RWPE2 (cell line): ENCODE results near the gene MORF4L2.

Source experiments
- ATAC-seq: fragments of 200-7000 bp; cut with Tn5 transposase; 3 replicates; pipeline ENCODE4 v1.9.1; 2021; ENCODE audit warnings: low read depth
- DNase-seq: peaks from one replicate; pipeline ENCODE4 v3.0.0-alpha.2; 2020; ENCODE audit warnings: low spot score
- H3K27ac ChIP-seq: fragments of 450-650 bp; 2 replicates; pipeline ENCODE4 v1.5.1; 2017; ENCODE audit warnings: mild to moderate bottlenecking; ENCODE audit not compliant: poor library complexity, severe bottlenecking
- H3K27me3 ChIP-seq: fragments of 250-450 bp; sonication (Bioruptor Pico); 2 replicates; pipeline ENCODE4 v1.5.1; 2021; ENCODE audit warnings: mild to moderate bottlenecking, moderate library complexity; ENCODE audit not compliant: insufficient read depth, poor library complexity, severe bottlenecking
- H3K36me3 ChIP-seq: fragments of 250-450 bp; sonication (Bioruptor Pico); 2 replicates; pipeline ENCODE4 v1.5.1; 2020; ENCODE audit warnings: low read depth, mild to moderate bottlenecking, moderate library complexity
- H3K4me1 ChIP-seq: fragments of 250-450 bp; sonication (Bioruptor Pico); 2 replicates; pipeline ENCODE4 v1.5.1; 2021; ENCODE audit warnings: mild to moderate bottlenecking, moderate library complexity; ENCODE audit not compliant: insufficient read depth, poor library complexity, severe bottlenecking
- H3K4me3 ChIP-seq: fragments of 250-450 bp; sonication (Bioruptor Pico); 2 replicates; pipeline ENCODE4 v1.5.1; 2021; ENCODE audit warnings: mild to moderate bottlenecking, moderate library complexity; ENCODE audit not compliant: severe bottlenecking
- H3K9me3 ChIP-seq: fragments of 250-450 bp; sonication (Bioruptor Pico); 2 replicates; pipeline ENCODE4 v1.5.1; 2021; ENCODE audit warnings: mild to moderate bottlenecking, moderate library complexity; ENCODE audit not compliant: severe bottlenecking
- TF ChIP-seq, protein P1 (sequence below): fragments of 450-650 bp; IDR thresholded peaks from one replicate; pipeline ENCODE4 v1.5.1; 2017; ENCODE audit warnings: mild to moderate bottlenecking, moderate library complexity; ENCODE audit not compliant: poor library complexity, severe bottlenecking

MORF4L2 gene

GRCh38 chrX:103697687-103698086 lies 11.2 kb upstream of the MORF4L2 start:
- Histone ChIP-seq H3K27ac (no peak overlapping the region), H3K9me3 (no peaks in the 10 kb centered on the region), H3K4me3 (no peak overlapping the region), H3K4me1 (no peaks in the 10 kb centered on the region), H3K36me3 (no peaks in the 10 kb centered on the region), H3K27me3 (no peaks in the 10 kb centered on the region)
- TF ChIP-seq, protein P1, sequence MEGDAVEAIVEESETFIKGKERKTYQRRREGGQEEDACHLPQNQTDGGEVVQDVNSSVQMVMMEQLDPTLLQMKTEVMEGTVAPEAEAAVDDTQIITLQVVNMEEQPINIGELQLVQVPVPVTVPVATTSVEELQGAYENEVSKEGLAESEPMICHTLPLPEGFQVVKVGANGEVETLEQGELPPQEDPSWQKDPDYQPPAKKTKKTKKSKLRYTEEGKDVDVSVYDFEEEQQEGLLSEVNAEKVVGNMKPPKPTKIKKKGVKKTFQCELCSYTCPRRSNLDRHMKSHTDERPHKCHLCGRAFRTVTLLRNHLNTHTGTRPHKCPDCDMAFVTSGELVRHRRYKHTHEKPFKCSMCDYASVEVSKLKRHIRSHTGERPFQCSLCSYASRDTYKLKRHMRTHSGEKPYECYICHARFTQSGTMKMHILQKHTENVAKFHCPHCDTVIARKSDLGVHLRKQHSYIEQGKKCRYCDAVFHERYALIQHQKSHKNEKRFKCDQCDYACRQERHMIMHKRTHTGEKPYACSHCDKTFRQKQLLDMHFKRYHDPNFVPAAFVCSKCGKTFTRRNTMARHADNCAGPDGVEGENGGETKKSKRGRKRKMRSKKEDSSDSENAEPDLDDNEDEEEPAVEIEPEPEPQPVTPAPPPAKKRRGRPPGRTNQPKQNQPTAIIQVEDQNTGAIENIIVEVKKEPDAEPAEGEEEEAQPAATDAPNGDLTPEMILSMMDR, result no peak
- DNase-seq (no peak), ATAC-seq (no peak)

DNA sequence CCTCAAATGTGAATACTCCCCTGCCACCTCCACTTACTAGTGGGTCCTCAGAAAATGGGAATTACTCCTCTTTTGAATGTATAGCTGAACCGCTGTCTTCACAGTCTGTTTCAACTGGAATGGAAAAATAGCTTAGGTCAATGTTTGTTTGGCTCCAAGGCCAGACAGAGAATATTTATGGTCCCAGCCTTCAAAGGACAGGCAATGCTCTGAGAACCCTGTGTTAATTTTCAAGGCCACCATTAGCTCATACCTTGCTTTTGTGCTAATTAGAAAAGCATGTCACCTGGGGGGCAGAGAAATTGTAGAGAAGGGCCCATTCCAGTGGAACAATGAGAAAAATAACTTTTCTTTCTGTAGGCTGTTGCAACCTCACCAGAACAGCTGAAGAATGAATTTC lies 4.6 kb upstream of the MORF4L2 start:
- H3K4me3 ChIP-seq, result no peak overlapping the region
- no peak overlapping the region for H3K27ac ChIP-seq
- H3K36me3 ChIP-seq, result peaks cover 3% of the 10 kb centered on the region
- no peaks in the 10 kb centered on the region for H3K9me3 ChIP-seq
- H3K27me3 ChIP-seq, result no peaks in the 10 kb centered on the region
- TF ChIP-seq, protein P1, result no peak
- no peaks in the 10 kb centered on the region for H3K4me1 ChIP-seq
- no peak for DNase-seq
- no peak for ATAC-seq

- no peak overlapping the region for H3K27ac ChIP-seq
- DNase-seq (no peak), ATAC-seq (no peak)
- no peaks in the 10 kb centered on the region for H3K4me1 ChIP-seq
- H3K36me3 ChIP-seq, result peaks cover 22% of the 10 kb centered on the region
- H3K4me3 ChIP-seq, result no peak overlapping the region
- no peaks in the 10 kb centered on the region for H3K27me3 ChIP-seq
- H3K9me3 ChIP-seq, result no peaks in the 10 kb centered on the region
- TF ChIP-seq, protein P1, result peak; percentile 57
Observed at GRCh38 chrX:103688946-103689345, 2.4 kb upstream of the MORF4L2 start.

DNA sequence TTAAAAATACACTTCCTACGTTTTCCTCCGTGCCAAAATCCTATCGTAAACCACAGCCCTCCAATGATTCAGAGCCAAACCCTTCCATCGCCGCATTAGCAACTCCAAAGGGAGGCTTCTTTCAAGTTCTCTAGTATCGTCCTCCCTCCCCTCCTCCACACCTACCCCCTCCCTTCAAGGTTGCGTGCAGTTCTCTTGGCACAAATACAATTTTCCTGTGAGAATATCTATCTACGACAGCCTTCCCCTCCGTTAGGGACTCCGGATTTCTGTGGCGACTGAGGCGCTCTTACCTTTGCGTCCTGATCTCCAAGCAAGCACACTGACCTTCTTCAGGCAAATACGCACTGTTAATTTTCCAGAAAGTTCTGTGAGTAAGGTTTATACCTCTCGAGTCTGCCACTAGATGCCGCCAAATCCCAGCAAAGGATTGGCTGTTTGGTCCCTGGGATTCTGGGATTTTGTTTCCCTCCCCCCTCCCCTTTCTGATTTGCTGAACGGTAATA lies 1.2 kb upstream of the MORF4L2 start:
- H3K4me3 ChIP-seq, result peak overlapping the region; percentile 82
- no peaks in the 10 kb centered on the region for H3K4me1 ChIP-seq
- no peaks in the 10 kb centered on the region for H3K27me3 ChIP-seq
- DNase-seq (peak; percentile 52), ATAC-seq (peak; percentile 37)
- TF ChIP-seq, protein P1, result peak; percentile 64
- H3K27ac ChIP-seq, result peak overlapping the region; percentile 87
- H3K9me3 ChIP-seq, result no peaks in the 10 kb centered on the region
- H3K36me3 ChIP-seq, result peaks cover 34% of the 10 kb centered on the region

GRCh38 chrX:103687073-103687695 lies 685 bp upstream of the MORF4L2 start:
- TF ChIP-seq, protein P1, result no peak
- DNase-seq (peak; percentile 84), ATAC-seq (peak; percentile 64)
- H3K27ac ChIP-seq, result peak overlapping the region; percentile 87
- no peaks in the 10 kb centered on the region for H3K4me1 ChIP-seq
- H3K36me3 ChIP-seq, result peaks cover 40% of the 10 kb centered on the region
- H3K9me3 ChIP-seq, result no peaks in the 10 kb centered on the region
- no peaks in the 10 kb centered on the region for H3K27me3 ChIP-seq
- peak overlapping the region; percentile 82 for H3K4me3 ChIP-seq
